Esophagus mucosa (tissue), 1 donor: ENCODE results near the gene ERN2. TPM values are rescaled to one million over a fixed set of nuclear protein-coding genes. Genes with fewer than 3 reads are reported as not detected.
A peak's percentile ranks its signal among the peaks of the same experiment; 100 is the strongest.

Experiments
- ATAC-seq: fragments of 200-7000 bp; cut with Tn5 transposase; one replicate; pipeline ENCODE4 v1.9.1; 2020
- total RNA-seq: library from RNA; stranded (reverse); gene quantifications from one replicate; pipeline ENCODE4 v1.2.4, GENCODE V29; 2023
- donor health status: DM: yes; HTN: yes; CAD: no.

Gene ERN2
- total RNA-seq, 1 donor from 2014 or later: 0.36 TPM

GRCh38 chr16:23683487-23683886, 29.5 kb downstream of the ERN2 start:
- ATAC-seq: no peak

DNA sequence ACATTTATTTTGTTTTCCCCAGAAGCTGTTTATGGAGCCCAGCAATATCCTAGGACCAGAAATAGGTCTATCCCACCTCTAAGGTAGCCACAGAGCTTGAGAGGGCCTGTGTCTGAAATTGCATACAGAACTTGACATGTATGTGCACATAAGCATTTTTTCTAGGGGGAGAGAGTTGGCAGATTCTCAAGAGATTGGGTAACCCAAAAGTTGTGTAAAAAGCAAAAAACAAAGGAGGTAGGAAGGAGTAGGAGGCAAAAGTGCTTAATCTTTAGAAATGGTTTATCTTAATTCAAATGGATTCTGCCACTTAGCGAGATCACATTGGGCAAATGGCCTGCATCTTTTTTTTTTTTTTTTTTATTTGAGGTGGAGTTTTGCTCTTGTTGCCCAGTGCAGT, 30.8 kb downstream of the ERN2 start:
- ATAC-seq: no peak

GRCh38 chr16:23679986-23680336, 33.1 kb downstream of the ERN2 start:
- ATAC-seq: no peak

DNA sequence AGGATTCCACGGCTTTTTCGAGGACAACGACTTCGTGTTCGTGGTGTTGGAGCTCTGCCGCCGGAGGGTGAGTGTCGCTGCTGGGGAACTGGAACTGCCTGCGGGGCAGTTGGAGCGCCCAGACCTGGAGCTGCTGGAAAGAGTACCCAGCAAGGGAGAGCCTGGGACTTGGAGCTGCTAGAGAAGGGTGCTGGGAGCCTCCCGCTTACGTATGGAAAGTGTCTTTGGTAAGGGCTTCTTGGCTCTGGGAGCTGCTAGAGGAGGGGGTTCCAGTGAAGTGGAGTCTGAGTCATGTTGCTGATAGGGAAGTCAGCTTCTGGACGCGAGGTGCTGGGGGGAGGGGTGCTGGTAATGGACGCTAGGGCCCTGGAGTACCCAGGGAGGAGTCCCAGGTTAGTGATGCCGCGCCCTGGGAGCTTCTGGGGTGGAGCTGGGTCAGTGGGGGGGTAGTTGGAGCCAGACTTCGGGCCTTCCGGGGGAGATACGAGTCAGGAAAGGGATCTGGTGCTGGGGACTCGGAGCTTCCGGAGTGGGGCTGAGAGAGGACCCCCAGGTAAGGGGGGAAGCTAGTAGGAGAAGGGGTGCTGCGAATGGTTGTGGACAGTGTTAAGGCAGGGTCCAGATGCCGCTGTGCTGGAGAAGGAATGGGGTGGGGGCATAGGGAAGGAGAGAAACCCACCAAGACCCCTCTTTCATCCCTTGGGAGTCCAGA, 33.6 kb downstream of the ERN2 start:
- peak; percentile 68 for ATAC-seq

DNA sequence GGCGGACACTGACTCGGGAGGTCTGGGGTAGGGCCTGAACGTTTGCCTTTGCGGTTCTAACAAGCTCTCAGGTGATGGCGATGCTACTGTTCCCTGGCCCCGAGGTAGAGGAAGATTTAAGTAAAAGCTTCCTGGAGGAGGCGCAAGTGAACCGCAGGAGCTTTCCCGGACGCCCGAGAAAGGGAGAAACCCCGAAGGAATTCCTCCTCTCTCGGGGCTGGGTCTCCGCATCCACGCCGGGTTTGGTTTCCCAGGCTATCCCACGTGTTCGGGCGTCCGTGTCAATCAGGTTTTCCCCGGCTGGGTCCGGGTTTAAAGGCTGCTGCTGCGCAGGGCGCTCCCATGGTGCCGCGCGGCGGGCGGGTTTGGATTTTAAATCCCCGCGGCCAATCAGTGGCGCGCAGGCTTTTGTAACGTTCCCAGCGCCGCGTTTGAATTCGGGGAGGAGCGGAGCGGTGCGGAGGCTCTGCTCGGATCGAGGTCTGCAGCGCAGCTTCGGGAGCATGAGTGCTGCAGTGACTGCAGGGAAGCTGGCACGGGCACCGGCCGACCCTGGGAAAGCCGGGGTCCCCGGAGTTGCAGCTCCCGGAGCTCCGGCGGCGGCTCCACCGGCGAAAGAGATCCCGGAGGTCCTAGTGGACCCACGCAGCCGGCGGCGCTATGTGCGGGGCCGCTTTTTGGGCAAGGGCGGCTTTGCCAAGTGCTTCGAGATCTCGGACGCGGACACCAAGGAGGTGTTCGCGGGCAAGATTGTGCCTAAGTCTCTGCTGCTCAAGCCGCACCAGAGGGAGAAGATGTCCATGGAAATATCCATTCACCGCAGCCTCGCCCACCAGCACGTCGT, 34.4 kb downstream of the ERN2 start, which contains the start of gene PLK1:
Gene PLK1 (plus strand): TSS at position 460 of the 844 bp plus-strand sequence. CDS start 44 bp downstream, at position 504.
- ATAC-seq: peak; percentile 94

DNA sequence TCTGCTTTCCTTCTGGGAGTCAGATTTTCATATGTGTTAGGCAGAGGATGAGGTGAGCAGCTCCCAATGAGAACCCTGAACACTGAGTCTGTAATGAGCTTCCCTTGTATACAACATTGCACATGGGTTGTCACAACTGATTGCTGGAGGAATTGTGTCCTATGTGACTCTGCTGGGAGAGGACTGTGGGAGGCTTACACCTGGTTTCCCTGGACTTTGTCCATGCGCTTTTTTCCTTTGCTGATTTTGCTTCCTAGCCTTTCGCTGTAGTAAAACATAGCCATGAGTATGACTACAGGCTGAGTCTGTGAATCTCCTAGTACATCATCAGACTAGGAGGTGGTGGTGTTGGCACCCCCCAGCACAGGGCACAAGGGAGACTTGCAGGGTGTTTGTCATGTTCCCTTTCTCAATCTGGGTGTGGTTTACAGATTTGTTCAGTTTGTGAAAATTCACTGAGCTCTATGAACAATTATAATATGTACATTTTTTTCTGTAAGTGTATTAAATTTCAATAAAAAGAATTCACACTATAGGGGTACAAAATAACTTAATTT, 36.0 kb downstream of the ERN2 start:
- no peak for ATAC-seq

DNA sequence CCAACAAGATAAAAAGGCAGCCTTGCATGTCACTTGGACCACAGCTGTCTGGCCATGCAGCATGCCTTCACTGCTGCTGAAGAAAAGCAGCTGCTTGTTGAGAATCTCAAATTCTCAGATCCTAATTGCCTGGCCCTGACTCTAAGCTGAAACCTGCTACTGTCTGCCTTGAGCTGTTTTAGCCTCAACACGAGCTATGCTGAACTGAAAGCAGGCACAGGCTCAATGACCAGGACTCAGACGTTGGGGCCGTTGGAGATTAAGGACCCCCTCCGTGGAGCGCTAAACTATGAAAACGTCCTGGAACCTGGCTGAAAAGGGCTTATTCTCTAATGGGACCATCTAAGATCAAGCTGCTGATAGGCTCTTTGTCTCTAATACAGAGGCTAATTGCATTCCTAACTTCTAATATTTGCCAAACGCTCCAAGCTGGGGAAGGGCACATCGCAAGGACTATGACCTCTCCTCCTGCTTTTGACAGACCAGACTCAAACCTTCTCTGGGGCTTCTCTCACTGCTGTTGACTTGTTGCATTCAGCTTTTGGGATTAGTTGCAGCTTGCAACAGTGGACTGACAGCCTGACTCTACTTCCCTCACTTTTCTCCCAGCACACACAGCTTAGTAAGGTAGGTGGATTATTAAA, 38.9 kb downstream of the ERN2 start:
- ATAC-seq: no peak

- ATAC-seq: peak; percentile 65
These were observed 42.8 kb downstream of the ERN2 start for GRCh38 chr16:23670137-23670776.

- no peak for ATAC-seq
These were observed 44.1 kb downstream of the ERN2 start for GRCh38 chr16:23668873-23669272.

DNA sequence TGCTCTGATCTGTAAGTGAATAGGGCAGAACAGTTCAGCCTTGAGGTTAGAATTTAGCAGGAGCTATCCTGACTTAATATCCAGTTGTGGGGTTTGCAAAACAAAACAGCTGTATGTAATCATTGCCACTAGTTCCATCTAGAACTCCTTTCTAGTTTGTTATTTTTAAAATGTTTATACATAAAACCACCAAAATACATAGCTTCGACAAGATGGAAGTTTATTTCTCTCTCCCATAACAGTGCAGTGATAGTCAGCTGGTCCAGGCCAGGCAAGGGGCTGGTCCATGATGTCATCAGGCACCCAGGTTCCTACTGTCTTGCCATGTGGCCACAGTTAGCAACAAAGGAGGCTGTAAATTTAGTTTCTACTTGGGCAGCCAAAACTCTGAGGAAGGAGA, 44.8 kb downstream of the ERN2 start:
- no peak for ATAC-seq

DNA sequence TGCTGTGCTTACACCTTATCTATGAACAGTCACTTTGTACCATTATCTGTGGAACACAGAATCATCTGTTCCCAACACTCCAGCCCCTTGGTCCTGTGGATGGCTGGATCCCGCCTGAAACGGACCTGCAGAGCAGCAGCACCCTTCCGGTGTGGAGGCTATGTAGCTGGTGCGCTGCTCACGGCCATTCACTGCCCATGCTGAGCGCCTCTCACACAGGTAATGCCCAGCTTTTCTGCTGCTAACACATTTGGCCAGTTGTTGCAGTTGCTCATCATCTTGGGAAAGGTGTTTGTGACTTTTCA, 45.7 kb downstream of the ERN2 start:
- ATAC-seq: no peak

DNA sequence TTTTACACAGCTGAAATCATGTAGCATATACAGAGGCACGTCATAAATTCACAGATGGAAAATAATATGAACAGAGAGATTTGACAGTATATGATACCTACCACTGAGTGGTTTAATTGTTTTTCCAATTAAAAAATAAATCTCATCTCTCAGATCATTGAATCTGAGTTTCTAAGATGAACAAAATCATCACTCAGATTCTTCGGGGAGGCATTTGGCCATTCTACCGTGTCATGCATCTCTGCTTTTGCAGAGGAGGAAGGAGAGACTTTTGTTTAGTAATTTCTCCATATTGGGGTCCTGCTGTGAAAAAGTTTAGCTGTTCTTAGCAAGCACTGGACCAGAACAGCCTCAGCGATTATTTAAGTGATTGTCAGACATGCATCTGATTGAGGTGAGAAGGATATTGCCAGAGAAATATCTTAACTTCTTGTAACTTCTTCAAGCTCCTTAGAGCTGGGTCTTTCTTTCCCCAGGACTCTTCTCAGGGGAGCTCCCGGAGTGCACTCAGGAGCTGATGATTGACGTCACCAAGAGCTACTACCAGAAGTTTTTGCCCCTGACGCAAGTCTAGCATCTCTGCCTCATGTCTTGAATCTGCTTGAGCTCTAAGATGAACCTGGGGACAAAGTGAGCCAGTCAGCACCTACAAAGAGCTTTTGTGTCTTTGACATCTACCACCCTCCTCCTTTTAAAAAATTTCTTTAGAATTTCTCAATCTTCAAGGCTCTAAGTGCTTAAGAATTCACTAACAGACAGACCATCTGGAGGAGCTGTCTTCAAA, 46.3 kb downstream of the ERN2 start:
- no peak for ATAC-seq

DNA sequence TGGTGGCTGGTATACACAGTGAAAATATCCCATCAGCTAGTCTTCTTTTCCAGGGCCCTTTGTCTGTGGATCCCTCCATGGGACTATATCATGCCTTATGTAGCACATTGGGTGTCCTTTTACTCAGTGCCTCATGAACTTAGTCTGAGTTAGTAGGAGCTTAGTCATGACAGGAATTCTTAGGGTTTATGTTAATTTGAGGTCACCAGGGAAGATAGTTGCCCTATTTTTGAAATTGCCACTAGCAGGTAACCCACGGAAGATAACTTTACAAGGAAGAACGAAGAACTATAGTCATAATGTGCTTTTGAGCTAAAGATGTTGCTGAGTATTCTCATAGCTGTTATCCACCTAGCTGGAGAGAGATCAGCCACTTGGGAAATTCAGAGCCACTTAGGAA, 49.1 kb downstream of the ERN2 start:
- no peak for ATAC-seq

GRCh38 chr16:23651943-23652468, 61.0 kb downstream of the ERN2 start:
- ATAC-seq: no peak

- no peak for ATAC-seq
These were observed 62.2 kb downstream of the ERN2 start for GRCh38 chr16:23650674-23651416.

GRCh38 chr16:23642246-23642774, 70.7 kb downstream of the ERN2 start:
- ATAC-seq: no peak

DNA sequence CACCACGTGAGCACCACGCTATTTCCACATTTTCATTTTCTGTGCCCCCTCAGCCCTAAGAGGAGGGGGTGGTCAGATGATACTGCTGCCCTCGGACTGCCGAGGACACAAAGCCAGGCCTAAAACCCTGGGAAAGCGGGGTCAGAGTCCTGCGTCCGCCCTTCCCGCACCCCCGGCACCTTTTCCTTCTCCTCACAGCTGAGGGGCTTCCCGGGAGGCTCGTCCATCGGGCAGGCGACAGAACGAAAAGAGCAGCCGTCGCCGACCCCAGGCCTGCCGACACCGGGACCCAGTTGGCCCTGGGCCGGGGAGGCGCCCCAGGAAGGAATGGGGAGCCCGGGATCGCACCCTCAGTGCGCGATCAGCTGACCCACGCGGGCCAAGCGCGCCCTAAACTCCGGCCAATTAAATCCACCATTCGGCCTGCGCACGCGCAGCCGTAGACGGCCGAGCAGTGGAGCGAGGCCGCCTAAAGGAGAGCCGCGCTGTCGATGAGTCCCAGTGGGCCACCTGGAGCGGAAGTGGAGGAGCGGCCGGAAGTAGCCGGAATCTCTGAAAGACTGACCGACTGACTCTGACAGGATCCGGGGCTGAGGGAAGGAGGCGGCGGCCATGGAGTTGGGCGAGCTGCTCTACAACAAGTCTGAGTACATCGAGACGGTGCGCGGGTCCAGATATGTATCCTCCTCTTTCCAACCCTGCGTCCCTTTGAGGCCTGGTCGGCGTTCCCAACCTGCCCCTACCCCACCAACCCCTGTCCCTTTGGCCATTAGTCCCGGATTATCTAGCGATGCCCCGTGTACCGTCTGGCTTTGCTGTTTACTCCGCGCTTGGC, 71.9 kb downstream of the ERN2 start, which contains the start of the genes DCTN5 and PALB2:
Gene DCTN5 (plus strand): TSS at position 536 of the 835 bp plus-strand sequence. CDS start 77 bp downstream, at position 613.
Gene PALB2 (minus strand): TSS at position 380 of the 835 bp plus-strand sequence. CDS start 153 bp downstream, at position 227.
- ATAC-seq: peak; percentile 100

GRCh38 chr16:23640615-23640930, 72.4 kb downstream of the ERN2 start:
- ATAC-seq: peak; percentile 14
